Measurements from ENCODE around the gene TRAF2. TPM values are rescaled to one million over a fixed set of nuclear protein-coding genes. Genes with fewer than 3 reads are reported as not detected.

Gene TRAF2
- polyA plus RNA-seq, 3 donors, result 15.3 to 17.4 (median 16.4) TPM

- no peak for DNase-seq
These were observed 20.9 kb downstream of the TRAF2 start for GRCh38 chr9:136907011-136907914.

- DNase-seq, result no peak
These were observed 24.0 kb downstream of the TRAF2 start for GRCh38 chr9:136910197-136910900.

GRCh38 chr9:136910901-136911245 lies 24.6 kb downstream of the TRAF2 start:
- DNase-seq, result no peak

GRCh38 chr9:136913701-136914438 lies 27.6 kb downstream of the TRAF2 start:
- no peak for DNase-seq

GRCh38 chr9:136915632-136916329 lies 29.5 kb downstream of the TRAF2 start:
- no peak for DNase-seq

- DNase-seq, result no peak
These were observed 30.2 kb downstream of the TRAF2 start for GRCh38 chr9:136916330-136917184.

- DNase-seq, result no peak
These were observed 31.6 kb downstream of the TRAF2 start for GRCh38 chr9:136917902-136918301.

- no peak for DNase-seq
These were observed 33.8 kb downstream of the TRAF2 start for GRCh38 chr9:136920069-136920468.

- no peak for DNase-seq
These were observed 34.5 kb downstream of the TRAF2 start for GRCh38 chr9:136920734-136921231.

- no peak for DNase-seq
These were observed 35.0 kb downstream of the TRAF2 start for GRCh38 chr9:136921307-136921706.

- DNase-seq, result no peak
These were observed 35.4 kb downstream of the TRAF2 start for GRCh38 chr9:136921718-136922117.

GRCh38 chr9:136922540-136922939 lies 36.2 kb downstream of the TRAF2 start:
- DNase-seq, result no peak

GRCh38 chr9:136923881-136924280 lies 37.6 kb downstream of the TRAF2 start:
- no peak for DNase-seq

GRCh38 chr9:136925414-136926153 lies 39.3 kb downstream of the TRAF2 start:
- no peak for DNase-seq

GRCh38 chr9:136926154-136926704 lies 39.9 kb downstream of the TRAF2 start:
- DNase-seq, result no peak

GRCh38 chr9:136926749-136927148 lies 40.4 kb downstream of the TRAF2 start:
- no peak for DNase-seq

- no peak for DNase-seq
These were observed 41.3 kb downstream of the TRAF2 start for GRCh38 chr9:136927343-136928271.

GRCh38 chr9:136928591-136928990 lies 42.3 kb downstream of the TRAF2 start:
- DNase-seq, result no peak

Measured in renal pelvis (tissue), 4 donors.